T-helper 22 cell (primary cell): ENCODE data around the gene SPEM2.
"Not testable (repeated sequence)": the region's sequence is repeated elsewhere in the genome, so short reads cannot be mapped to it uniquely, and the experiment has no call there.

Experiments
- DNase-seq: peaks from one replicate; pipeline ENCODE4 v3.0.0-alpha.2; 2020; ENCODE audit warnings: low read depth

SPEM2 gene

GRCh38 chr17:7442142-7442541, 16.7 kb downstream of the SPEM2 start:
- no peak for DNase-seq

DNA sequence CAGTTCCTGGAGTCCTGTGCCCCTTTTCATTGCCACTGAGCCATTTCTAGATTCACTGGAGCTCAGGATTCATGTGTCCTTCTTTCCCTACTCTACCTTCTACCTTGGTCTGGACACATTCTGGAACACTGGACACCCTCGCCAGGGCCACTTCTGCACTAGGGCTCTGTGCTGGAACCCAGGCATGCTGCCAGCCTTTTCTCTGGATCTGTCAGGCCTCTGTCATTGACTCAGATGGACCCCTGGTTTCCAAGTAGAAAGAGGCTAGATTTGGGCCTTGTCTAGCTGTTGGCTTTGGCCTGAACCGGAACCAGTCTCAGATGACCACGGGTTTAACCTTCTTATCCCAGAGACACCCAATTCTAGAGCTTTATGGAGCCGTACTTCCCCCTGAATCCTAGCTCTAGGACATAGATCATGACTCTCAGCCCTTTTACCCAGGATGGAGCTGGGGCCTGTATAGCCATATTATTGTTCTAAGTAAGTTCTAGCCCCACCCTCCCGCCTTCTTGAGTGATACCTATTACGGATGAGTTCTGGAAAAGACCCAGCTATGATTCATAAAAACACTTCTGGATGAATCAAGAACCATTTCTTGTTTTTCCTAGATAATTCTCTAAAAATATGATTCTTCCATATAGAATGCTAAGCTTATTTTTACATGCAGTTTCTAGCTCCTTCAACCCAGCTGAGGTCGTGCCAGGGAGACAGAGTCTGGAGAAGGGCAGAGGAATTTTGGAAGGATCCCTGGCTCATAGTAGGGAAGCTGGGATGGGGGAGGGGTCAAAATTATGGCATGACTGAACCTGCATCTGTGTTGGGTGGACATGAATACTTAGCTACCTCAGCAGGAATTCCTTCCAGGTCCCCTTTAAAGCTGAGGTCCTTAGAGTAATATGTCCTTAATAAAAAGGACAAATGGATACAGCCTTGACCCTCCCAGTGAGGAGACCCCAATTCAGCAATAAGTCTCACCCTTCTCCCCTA, 18.4 kb downstream of the SPEM2 start:
- DNase-seq, result no peak

- no peak for DNase-seq
Observed at GRCh38 chr17:7444682-7445618, 19.5 kb downstream of the SPEM2 start, which contains the start of gene CHRNB1. TSS of gene CHRNB1 (plus strand) at chr17:7445061. CDS start at chr17:7445128, 67 bp downstream.

DNA sequence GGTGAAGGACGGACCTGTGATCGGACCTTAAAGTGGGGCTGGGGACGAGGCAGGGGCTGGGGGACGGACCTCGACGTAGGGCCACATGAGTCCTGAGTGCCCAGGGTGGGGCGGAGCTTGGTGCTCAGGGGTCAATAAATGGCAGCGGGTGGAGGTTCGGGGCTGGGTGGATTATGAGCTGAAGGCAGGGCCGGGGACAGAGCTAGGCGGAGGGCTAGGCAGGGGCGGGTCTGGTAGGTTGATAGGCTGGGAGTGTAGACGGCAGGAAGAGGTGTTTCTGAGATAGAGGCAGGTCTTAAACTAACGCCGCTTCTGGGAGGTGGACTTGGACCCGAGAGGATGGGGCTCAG, 20.2 kb downstream of the SPEM2 start:
- no peak for DNase-seq

DNA sequence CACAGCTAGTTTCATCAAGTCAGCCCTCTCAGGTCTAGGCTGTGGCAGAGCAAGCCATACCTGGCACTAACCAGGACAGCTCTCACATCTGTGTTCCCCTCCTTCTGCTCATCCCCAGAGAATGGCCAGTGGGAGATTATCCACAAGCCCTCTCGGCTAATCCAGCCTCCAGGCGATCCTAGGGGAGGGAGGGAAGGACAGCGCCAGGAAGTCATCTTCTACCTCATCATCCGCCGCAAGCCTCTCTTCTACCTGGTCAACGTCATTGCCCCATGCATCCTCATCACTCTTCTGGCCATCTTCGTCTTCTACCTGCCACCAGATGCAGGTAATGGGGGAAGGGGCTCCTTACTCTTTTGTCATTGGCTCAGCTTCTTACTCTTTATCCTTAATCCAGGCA, 23.0 kb downstream of the SPEM2 start:
- DNase-seq, result no peak

GRCh38 chr17:7459961-7460545, 34.6 kb downstream of the SPEM2 start:
- no peak for DNase-seq

GRCh38 chr17:7460850-7461660, 35.6 kb downstream of the SPEM2 start:
- no peak for DNase-seq

GRCh38 chr17:7462474-7463371, 37.3 kb downstream of the SPEM2 start:
- DNase-seq, result no peak

DNA sequence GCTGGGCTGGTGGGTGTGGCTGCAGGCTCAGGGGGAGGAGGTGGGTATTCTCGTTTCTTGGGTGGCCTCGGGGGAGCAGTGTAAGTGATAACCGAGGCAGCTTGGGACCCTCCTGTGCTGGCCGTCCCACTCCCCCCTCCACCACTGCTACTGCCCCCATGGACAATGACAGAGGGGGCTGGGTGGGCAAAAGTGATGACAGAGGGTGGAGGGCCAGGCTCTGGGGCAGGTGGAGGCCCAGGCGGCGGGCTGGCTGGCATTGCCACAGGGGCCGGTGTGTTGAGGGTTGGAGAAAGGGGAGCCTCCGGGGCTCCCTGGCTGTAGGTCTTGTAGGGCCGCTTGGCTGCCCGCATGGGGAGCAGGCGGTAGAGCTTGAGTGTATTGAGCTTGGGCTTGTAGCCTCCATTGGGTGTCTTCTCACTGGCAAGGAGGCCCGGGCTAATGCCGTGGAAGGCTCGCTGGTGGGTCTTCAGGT, 38.0 kb downstream of the SPEM2 start:
- no peak for DNase-seq

GRCh38 chr17:7464081-7464480, 38.7 kb downstream of the SPEM2 start:
- no peak for DNase-seq

- DNase-seq, result no peak
Observed at GRCh38 chr17:7465597-7466275, 40.3 kb downstream of the SPEM2 start.

GRCh38 chr17:7466318-7466638, 40.9 kb downstream of the SPEM2 start:
- no peak for DNase-seq

DNA sequence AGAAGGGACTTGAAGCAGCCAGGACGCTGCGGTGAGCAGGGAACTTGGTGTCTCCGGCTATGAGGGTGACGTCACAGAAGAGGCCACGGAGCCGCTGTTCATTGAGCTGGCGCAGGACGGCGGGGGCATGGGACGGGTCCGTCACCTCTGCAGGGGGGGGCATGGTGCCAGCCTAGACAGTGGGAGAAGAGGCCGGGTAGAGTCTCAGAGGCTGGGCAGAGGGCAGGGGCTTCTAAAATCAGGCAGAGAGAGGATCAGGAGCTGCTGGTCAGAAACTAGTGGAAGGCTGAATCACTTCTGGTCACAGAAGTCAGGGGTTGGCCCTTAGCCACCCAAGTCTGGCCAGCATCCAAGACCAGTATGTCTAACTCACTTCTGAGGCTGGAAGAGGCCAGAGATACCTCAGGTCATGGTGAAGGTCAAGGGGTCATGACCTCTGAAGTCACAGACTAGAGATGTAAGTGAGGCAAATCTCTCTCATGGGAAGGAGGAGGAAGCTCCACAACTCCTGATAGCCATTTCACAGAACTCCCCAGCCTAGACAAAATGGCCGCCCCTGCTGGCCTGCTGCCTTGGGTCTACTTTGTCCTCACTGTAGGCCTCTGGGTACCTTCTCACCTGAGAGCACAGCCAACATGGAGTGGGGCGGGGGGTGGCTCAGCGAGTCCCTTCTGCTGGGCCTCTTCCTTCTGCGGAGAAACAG, 41.4 kb downstream of the SPEM2 start:
- no peak for DNase-seq

DNA sequence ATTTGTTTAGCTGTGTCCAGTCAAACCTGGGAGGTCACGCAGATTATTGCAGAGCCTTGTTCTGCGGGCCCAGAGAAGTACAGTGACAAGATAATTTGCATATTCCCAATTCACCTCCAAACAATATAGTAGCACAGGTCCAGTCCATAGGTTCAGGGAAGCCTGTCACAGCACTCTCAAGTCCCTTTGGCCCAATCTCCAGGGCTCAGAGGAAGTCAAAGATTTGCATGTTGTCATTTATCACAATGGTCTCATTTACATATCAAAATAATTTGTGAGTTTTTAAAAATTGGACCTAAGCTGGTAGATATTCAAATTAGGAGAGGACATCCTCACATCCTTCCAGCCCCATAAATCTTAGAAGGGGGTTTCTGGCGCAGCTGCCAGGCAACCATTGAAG, 42.1 kb downstream of the SPEM2 start:
- no peak for DNase-seq

DNA sequence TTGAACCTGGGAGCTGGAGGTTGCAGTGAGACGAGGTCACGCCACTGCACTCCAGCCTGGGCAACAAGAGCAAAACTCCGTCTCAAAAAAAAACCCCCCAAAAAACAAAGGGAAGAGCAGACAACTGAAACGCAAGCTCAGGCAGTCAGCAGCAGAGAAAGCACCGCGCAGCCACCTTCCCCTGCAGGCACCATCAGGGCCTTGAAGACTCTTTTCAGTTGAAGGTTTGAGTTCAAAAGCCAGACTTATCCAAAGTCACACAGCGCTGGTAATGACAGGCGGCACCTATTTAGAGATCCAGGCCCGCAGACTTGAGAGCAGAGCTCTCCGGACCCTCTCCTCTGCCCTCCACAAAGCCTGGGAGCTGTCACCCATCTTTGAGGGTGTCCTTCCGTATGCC, 42.9 kb downstream of the SPEM2 start:
- no peak for DNase-seq

- no peak for DNase-seq
Observed at GRCh38 chr17:7468804-7469389, 43.5 kb downstream of the SPEM2 start.

- DNase-seq, result not testable (repeated sequence)
Observed at GRCh38 chr17:7469843-7470242, 44.4 kb downstream of the SPEM2 start.

DNA sequence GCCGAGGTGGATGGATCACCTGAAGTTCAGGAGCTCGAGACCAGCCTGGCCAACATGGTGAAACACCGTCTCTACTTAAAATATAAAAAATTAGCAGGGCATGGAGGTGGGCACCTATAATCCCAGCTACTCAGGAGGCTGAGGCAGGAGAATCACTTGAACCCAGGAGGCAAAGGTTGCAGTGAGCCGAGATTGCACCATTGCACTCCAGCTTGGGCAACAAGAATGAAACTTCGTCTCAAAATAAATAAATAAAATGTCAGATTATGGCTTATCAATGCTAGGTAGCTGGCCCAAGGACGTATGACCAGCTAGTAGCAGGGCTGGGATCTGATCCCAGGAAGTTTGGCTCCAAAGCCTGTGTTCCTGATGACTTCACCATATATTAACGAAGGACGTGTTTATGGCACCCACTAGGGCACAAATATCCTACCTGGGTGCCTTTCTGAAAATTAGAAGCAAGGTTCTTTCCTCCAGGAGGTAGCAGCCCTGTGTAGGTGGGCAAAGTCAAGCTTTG, 45.1 kb downstream of the SPEM2 start:
- DNase-seq, result not testable (repeated sequence)

GRCh38 chr17:7471729-7472128, 46.3 kb downstream of the SPEM2 start:
- DNase-seq, result no peak
